Thymus (tissue), 11 donors: ENCODE data around the gene TMEM273. TPM values are rescaled to one million over a fixed set of nuclear protein-coding genes. Genes with fewer than 3 reads are reported as not detected.

Source experiments
- DNase-seq, 9 donors: peaks; one replicate each; pipeline ENCODE4 v3.0.0-alpha.2; 2013; ENCODE audit warnings: low spot score in 9 of 9, low read depth in 6 of 9, missing footprints in 1 of 9
- H3K27ac ChIP-seq, 2 donors: one replicate each; pipeline ENCODE4 v1.5.1; 2013; ENCODE audit warnings: control low read depth in 1 of 2, low read depth in 1 of 2, low read length in 1 of 2, mild to moderate bottlenecking in 1 of 2, moderate library complexity in 1 of 2
- H3K27me3 ChIP-seq, 2 donors: one replicate each; pipeline ENCODE4 v1.5.1; 2013; ENCODE audit warnings: low read length in 1 of 2; ENCODE audit not compliant: control insufficient read depth in 2 of 2, insufficient read depth in 1 of 2
- H3K36me3 ChIP-seq, 2 donors: one replicate each; pipeline ENCODE4 v1.5.1; 2013; ENCODE audit warnings: low read length in 1 of 2, mild to moderate bottlenecking in 1 of 2, moderate library complexity in 1 of 2; ENCODE audit not compliant: control insufficient read depth in 2 of 2, insufficient read depth in 2 of 2
- H3K4me1 ChIP-seq, 2 donors: one replicate each; pipeline ENCODE4 v1.5.1; 2013; ENCODE audit warnings: low read length in 2 of 2; ENCODE audit not compliant: control insufficient read depth in 2 of 2, insufficient read depth in 2 of 2
- H3K4me3 ChIP-seq, 2 donors: one replicate each; pipeline ENCODE4 v1.5.1; 2013; ENCODE audit warnings: low read length in 2 of 2, control low read depth in 1 of 2, mild to moderate bottlenecking in 1 of 2
- H3K9me3 ChIP-seq, 2 donors: one replicate each; pipeline ENCODE4 v1.5.1; 2013; ENCODE audit warnings: low read length in 1 of 2, mild to moderate bottlenecking in 1 of 2; ENCODE audit not compliant: control insufficient read depth in 2 of 2, insufficient read depth in 1 of 2
- WGBS: extraction: QIAGEN DNeasy Blood & Tissue Kit; methylation state at CpG from one replicate; pipeline ENCODE4 v1.1.7; 2013; 5-methylcytosine and 5-hydroxymethylcytosine counted together
- polyA plus RNA-seq: library from polyadenylated mRNA; stranded (reverse); fragments of 200-250 nt; gene quantifications from one replicate; pipeline ENCODE4 v1.2.3, GENCODE V29; 2013
- total RNA-seq: library from RNA; stranded (reverse); fragments of 120-200 nt; gene quantifications from one replicate; pipeline ENCODE4 v1.2.4, GENCODE V29; 2013
- donor health status: healthy.

The TMEM273 gene
- total and polyA plus RNA-seq, 2 donors, result 10.2 to 19.6 TPM

DNA sequence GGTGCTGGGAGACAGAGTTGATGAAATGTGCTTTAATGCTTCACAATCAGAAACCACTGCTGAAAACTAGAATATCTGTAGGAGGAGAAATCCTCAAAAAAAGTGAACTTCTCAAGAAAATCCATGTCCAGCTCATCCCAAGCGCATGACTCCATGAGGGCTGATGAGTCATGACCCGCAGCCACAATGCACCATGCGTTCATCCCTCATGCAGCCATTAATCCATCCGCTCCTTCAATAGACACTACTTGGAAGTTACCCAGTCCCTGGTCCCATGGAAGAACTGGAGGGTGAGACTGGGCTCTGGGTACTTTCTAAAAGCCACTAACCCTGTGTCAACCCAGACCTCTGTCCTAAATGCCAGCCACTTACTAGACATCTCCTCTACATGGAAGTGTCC is 24.4 kb downstream of the TMEM273 start:
- Histone ChIP-seq H3K27ac (no peak overlapping the region), H3K4me1 (peaks cover 0 to 18% of the 10 kb centered on the region in 2 donors), H3K36me3 (no peaks in the 10 kb centered on the region), H3K27me3 (no peaks in the 10 kb centered on the region), H3K9me3 (no peaks in the 10 kb centered on the region), H3K4me3 (no peak overlapping the region)
- WGBS, result 98% methylated on average over 4 of the region's 4 CpGs
- DNase-seq, result no peak

DNA sequence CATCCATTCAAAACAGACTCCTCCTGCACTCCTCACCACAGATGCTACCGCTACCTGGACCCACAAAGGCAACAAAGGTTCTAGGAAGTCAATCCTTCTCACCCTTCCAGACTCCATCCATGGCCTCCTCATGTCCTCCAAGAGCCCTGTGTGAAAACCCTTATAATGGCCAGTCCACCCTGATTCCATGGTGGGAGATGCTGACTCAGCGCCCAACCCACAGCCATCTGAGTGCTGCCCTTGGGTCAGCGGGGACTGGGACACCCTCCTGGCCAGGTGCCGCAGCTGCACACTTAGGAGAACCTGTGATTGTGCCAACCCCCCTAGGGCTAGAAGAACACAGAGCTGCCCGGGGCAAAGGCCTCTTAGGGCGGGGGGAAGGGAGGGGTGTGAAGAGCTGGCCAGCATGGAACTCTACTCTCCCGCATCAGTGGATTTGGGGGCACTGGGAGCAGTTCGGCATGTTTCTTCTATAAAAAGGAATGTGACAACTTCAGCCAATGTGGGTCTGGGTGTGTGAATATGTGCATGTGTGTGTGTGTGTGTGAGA is 25.4 kb downstream of the TMEM273 start:
- 91% methylated on average over 8 of the region's 8 CpGs for WGBS
- no peaks in the 10 kb centered on the region for H3K27me3 ChIP-seq
- no peaks in the 10 kb centered on the region for H3K9me3 ChIP-seq
- H3K4me3 ChIP-seq, result no peak overlapping the region
- no peak for DNase-seq
- no peaks in the 10 kb centered on the region for H3K36me3 ChIP-seq
- peaks cover 0 to 18% of the 10 kb centered on the region in 2 donors for H3K4me1 ChIP-seq
- no peak overlapping the region for H3K27ac ChIP-seq

GRCh38 chr10:49162063-49162462 is 26.1 kb downstream of the TMEM273 start:
- H3K4me3 ChIP-seq, result no peak overlapping the region
- peaks cover 0 to 20% of the 10 kb centered on the region in 2 donors for H3K4me1 ChIP-seq
- whole genome bisulfite sequencing, result 84% methylated on average over 5 of the region's 5 CpGs
- DNase-seq, result no peak
- H3K27ac ChIP-seq, result no peak overlapping the region
- no peaks in the 10 kb centered on the region for H3K27me3 ChIP-seq
- H3K9me3 ChIP-seq, result no peaks in the 10 kb centered on the region
- no peaks in the 10 kb centered on the region for H3K36me3 ChIP-seq

DNA sequence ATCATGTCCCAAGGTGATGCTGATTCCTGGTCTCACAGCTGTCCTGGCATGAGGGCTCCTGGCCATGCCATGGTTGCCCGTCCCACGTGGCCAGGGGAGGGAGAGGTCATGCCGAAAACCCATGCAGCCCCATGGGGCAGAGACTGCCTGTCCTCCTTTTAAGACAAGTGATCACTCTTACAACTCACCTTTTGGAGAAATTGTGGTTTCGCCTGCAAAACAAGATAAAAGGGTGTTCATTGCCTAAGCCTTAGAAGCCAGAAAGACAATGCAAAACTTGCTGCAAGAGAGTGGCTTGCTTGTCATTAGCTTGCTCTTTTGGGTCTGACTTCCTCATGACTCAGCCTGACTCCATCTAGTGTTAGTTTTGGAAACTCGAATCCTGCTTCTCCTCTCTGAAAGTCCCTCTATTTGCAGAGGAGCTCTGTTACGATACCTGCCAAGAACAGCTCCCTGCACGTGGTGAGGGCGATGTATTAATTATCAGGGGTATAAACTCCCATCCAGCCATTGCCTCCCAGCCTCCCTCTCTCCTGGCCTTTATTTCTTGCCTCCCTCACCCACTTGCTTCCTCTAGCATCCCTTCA is 26.7 kb downstream of the TMEM273 start:
- Histone ChIP-seq H3K4me3 (no peak overlapping the region), H3K9me3 (no peaks in the 10 kb centered on the region), H3K36me3 (no peaks in the 10 kb centered on the region), H3K27ac (no peak overlapping the region), H3K27me3 (no peaks in the 10 kb centered on the region), H3K4me1 (peaks cover 0 to 26% of the 10 kb centered on the region in 2 donors)
- 66% methylated on average over 8 of the region's 8 CpGs for WGBS
- peak in 4 of 9 donors; percentile 29 to 51 (median 42) for DNase-seq

DNA sequence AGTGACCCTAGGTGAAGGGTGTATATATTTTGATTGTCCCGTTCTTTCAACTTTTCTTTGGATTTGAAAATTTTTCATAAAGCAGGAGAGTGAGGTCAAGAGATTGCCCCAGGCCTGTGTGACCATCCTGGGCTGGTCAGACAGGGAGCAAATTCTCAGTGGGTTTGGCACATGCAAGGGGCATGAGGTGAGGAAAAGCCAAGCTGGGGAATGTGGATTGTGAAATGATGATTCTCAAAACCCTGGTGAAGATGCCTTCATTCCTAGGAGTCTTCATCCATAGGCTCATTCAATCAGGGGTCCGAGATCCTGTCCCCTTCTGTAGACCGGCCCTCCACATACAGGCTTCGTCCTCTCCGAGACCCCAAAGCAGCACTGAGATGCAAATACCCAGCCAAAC is 27.4 kb downstream of the TMEM273 start:
- Histone ChIP-seq H3K27me3 (no peaks in the 10 kb centered on the region), H3K9me3 (no peaks in the 10 kb centered on the region), H3K36me3 (no peaks in the 10 kb centered on the region), H3K4me1 (peaks cover 0 to 29% of the 10 kb centered on the region in 2 donors), H3K27ac (no peak overlapping the region), H3K4me3 (no peak overlapping the region)
- no peak for DNase-seq
- WGBS, result 95% methylated on average over 5 of the region's 5 CpGs

DNA sequence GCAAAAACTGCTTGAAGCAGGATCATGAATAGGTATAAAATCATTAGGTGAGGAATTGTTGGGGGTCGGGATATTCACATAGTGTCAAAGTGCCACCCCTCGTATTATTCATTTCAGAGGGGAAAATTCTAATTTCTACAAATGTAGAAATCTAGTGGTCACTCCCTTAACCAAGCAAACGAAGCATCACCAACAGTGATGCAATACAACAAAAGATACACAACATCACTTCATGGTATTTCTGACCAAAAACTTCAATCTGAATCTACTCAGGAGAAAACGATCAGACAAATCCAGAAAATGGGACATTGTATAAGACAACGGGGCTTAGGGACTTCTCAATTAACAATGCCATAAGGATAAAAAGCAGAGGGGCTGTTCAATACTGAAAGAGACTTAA is 28.1 kb downstream of the TMEM273 start:
- no peaks in the 10 kb centered on the region for H3K9me3 ChIP-seq
- H3K27ac ChIP-seq, result no peak overlapping the region
- WGBS, result 95% methylated on average over 5 of the region's 5 CpGs
- no peak for DNase-seq
- peaks cover 0 to 29% of the 10 kb centered on the region in 2 donors for H3K4me1 ChIP-seq
- no peaks in the 10 kb centered on the region for H3K27me3 ChIP-seq
- no peak overlapping the region for H3K4me3 ChIP-seq
- H3K36me3 ChIP-seq, result no peaks in the 10 kb centered on the region

DNA sequence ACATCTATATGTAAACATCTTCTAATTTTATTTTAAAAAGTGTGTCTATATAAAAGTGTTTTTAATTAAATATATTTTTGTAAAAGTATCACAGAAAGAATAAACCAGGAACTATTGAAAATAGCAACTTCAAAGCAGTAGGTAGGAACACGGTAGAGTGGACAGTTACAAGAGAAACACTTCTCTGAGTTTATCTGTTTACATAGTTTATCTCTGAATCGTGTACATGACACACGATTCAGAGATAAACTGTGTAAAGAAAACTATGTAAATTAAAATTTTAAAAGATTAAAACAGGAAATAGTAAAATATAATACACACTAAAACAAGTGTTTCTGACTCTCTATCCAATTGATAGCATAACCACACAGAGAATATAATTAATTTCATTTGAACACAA is 29.3 kb downstream of the TMEM273 start:
- DNase-seq, result no peak
- no peak overlapping the region for H3K4me3 ChIP-seq
- no peak overlapping the region for H3K27ac ChIP-seq
- H3K36me3 ChIP-seq, result no peaks in the 10 kb centered on the region
- peaks cover 0 to 20% of the 10 kb centered on the region in 2 donors for H3K4me1 ChIP-seq
- WGBS, result 90% methylated on average over 3 of the region's 3 CpGs
- no peaks in the 10 kb centered on the region for H3K27me3 ChIP-seq
- no peaks in the 10 kb centered on the region for H3K9me3 ChIP-seq

- no peak overlapping the region for H3K27ac ChIP-seq
- H3K4me1 ChIP-seq, result peaks cover 0 to 18% of the 10 kb centered on the region in 2 donors
- DNase-seq, result no peak
- 68% methylated on average over 7 of the region's 7 CpGs for WGBS
- no peaks in the 10 kb centered on the region for H3K9me3 ChIP-seq
- H3K4me3 ChIP-seq, result no peak overlapping the region
- no peaks in the 10 kb centered on the region for H3K27me3 ChIP-seq
- H3K36me3 ChIP-seq, result no peaks in the 10 kb centered on the region
These were observed 29.8 kb downstream of the TMEM273 start for GRCh38 chr10:49158404-49158803.

DNA sequence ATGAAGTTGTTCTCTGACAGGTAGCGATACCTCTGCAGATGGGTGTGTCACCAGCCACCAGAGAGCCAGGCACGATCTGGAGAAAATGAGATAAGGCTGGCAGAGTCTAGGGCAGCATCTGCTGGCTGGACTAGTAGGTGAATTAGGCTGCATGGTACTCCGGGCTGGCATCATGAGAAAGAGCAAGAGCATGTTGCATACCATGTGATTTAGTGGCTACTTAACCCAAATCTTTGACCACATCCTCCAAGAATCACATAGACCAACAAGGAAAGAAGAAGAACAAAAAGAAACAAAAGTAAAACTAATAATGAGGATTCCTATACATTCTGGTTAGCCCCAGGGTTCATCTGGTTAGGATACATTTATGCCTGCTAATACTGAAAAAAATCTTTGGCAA is 31.0 kb downstream of the TMEM273 start:
- no peak for DNase-seq
- Histone ChIP-seq H3K36me3 (no peaks in the 10 kb centered on the region), H3K27ac (no peak overlapping the region), H3K4me3 (no peak overlapping the region), H3K9me3 (no peaks in the 10 kb centered on the region), H3K27me3 (no peaks in the 10 kb centered on the region), H3K4me1 (peaks cover 0 to 18% of the 10 kb centered on the region in 2 donors)
- WGBS, result 88% methylated on average over 3 of the region's 3 CpGs
